HepG2 (cell line): ENCODE measurements around the gene IL15RA. TPM values are rescaled to one million over a fixed set of nuclear protein-coding genes. Genes with fewer than 3 reads are reported as not detected.

Experiments
- CENPBD1 ChIP-seq: sonication (generic); formaldehyde crosslinking; IDR thresholded peaks from 2 replicates; pipeline ENCODE4 v1.8.0; 2022; ENCODE audit warnings: missing genetic modification reagents, low read depth, mild to moderate bottlenecking, borderline replicate concordance
- DR1 ChIP-seq: sonication (generic); formaldehyde crosslinking; IDR thresholded peaks from 2 replicates; pipeline ENCODE4 v1.8.0; 2021; ENCODE audit warnings: mild to moderate bottlenecking, missing genetic modification reagents, inconsistent platforms
- EED ChIP-seq: sonication (generic); formaldehyde crosslinking; IDR thresholded peaks from 2 replicates; pipeline ENCODE4 v1.5.0; 2020; ENCODE audit warnings: mild to moderate bottlenecking, missing genetic modification reagents
- GATAD2A ChIP-seq: IDR thresholded peaks from 2 replicates; pipeline ENCODE4 v1.6.1; 2016
- JUN ChIP-seq: sonication (generic); formaldehyde crosslinking; IDR thresholded peaks from 2 replicates; pipeline ENCODE4 v1.4.0; 2020; ENCODE audit warnings: mild to moderate bottlenecking, missing genetic modification reagents
- JUND ChIP-seq: sonication (generic); formaldehyde crosslinking; IDR thresholded peaks from 2 replicates; pipeline ENCODE4 v1.8.0; 2022; ENCODE audit warnings: mild to moderate bottlenecking, missing genetic modification reagents
- KDM3A ChIP-seq: IDR thresholded peaks from 2 replicates; pipeline ENCODE4 v1.6.1; 2018; ENCODE audit warnings: low read depth, missing compliant biosample characterization
- KLF12 ChIP-seq: sonication (generic); formaldehyde crosslinking; IDR thresholded peaks from 2 replicates; pipeline ENCODE4 v1.4.0; 2020; ENCODE audit warnings: missing genetic modification reagents, borderline replicate concordance
- PHF20 ChIP-seq: sonication (generic); formaldehyde crosslinking; IDR thresholded peaks from 2 replicates; pipeline ENCODE4 v1.5.0; 2020; ENCODE audit warnings: mild to moderate bottlenecking, missing genetic modification reagents
- PITX1 ChIP-seq: sonication (generic); formaldehyde crosslinking; IDR thresholded peaks from 2 replicates; pipeline ENCODE4 v1.5.1; 2020; ENCODE audit warnings: mild to moderate bottlenecking, missing genetic modification reagents
- RBM39 ChIP-seq: fragments of 200-400 bp; formaldehyde crosslinking; IDR thresholded peaks from one replicate; pipeline ENCODE4 v1.6.1; 2018; ENCODE audit warnings: antibody characterized with exemption, mild to moderate bottlenecking, low read depth, low read length; ENCODE audit not compliant: poor library complexity, severe bottlenecking
- REXO4 ChIP-seq: sonication (generic); formaldehyde crosslinking; IDR thresholded peaks from 2 replicates; pipeline ENCODE4 v1.8.0; 2022; ENCODE audit warnings: missing genetic modification reagents, mild to moderate bottlenecking, borderline replicate concordance
- SMAD3 ChIP-seq: sonication (generic); formaldehyde crosslinking; IDR thresholded peaks from 2 replicates; pipeline ENCODE4 v1.4.0; 2020; ENCODE audit warnings: missing genetic modification reagents
- ZEB1 ChIP-seq: IDR thresholded peaks from 2 replicates; pipeline ENCODE4 v1.6.1; 2012; ENCODE audit warnings: mild to moderate bottlenecking, low read depth, inconsistent platforms; ENCODE audit not compliant: insufficient replicate concordance
- ZKSCAN1 ChIP-seq: fragments of 150-350 bp; IDR thresholded peaks from 2 replicates; pipeline ENCODE4 v1.6.1; 2014; ENCODE audit warnings: low read length
- ZNF234 ChIP-seq: sonication (generic); formaldehyde crosslinking; conservative IDR thresholded peaks from 2 replicates; pipeline ENCODE4 v1.5.1; 2020; ENCODE audit warnings: mild to moderate bottlenecking, missing genetic modification reagents
- ZNF274 ChIP-seq: sonication (generic); formaldehyde crosslinking; IDR thresholded peaks from 2 replicates; pipeline ENCODE4 v1.5.1; 2020; ENCODE audit warnings: mild to moderate bottlenecking, missing genetic modification reagents
- ZNF407 ChIP-seq: sonication (generic); formaldehyde crosslinking; IDR thresholded peaks from one replicate; pipeline ENCODE4 v1.5.1; 2020; ENCODE audit warnings: mild to moderate bottlenecking, missing genetic modification reagents; ENCODE audit errors: not compliant biosample characterization
- ZSCAN9 ChIP-seq: IDR thresholded peaks from 2 replicates; pipeline ENCODE4 v1.6.1; 2016; ENCODE audit warnings: borderline replicate concordance
- polyA plus RNA-seq, 8 experiments: library from polyadenylated mRNA; depleted of rRNA in 3 of 8; stranded (reverse) in 7 of 8; unstranded in 1 of 8; fragments of >200 nt; fragmentation: Illumina TruSeq in 4 of 8; extraction: Trizol in 4 of 8; gene quantifications; 2 replicates each; pipeline versions ENCODE4 v1.2.1 to v1.2.3, GENCODE V29; 2011 to 2016; ENCODE audit warnings: low read depth in 4 of 8, missing spikeins in 1 of 8, mixed read lengths in 1 of 8; ENCODE audit not compliant: insufficient read depth in 1 of 8
- total RNA-seq, 5 experiments: library from RNA; depleted of rRNA; stranded (reverse); fragments of >200 nt; fragmentation: Illumina TruSeq; extraction: Trizol; gene quantifications; 2 replicates each; pipeline ENCODE4 v1.2.3, GENCODE V29; 2016; ENCODE audit warnings: low read depth in 1 of 5
- TF ChIP-seq, protein P1 (sequence below): sonication (generic); formaldehyde crosslinking; IDR thresholded peaks from 2 replicates; pipeline ENCODE4 v1.5.0; 2020; ENCODE audit warnings: mild to moderate bottlenecking, missing genetic modification reagents

Gene IL15RA
- total and polyA plus RNA-seq, 2 of the 13 experiments (the other 11 are each of a cell fraction or from before 2014, with no cell fraction given), result 0.53 to 0.77 TPM

GRCh38 chr10:5968681-5969453, 8.5 kb downstream of the IL15RA start (continued):
- no peak for TF ChIP-seq CENPBD1 (CRISPR knock-in tag)
- no peak for TF ChIP-seq PHF20 (CRISPR knock-in tag)
- peak; percentile 61; the same call in 1 of the 2 replicates for TF ChIP-seq ZKSCAN1
- TF ChIP-seq KLF12 (CRISPR knock-in tag), result 0 out of 2 replicates have a peak, but pooled peaks have one; percentile 35
- TF ChIP-seq ZSCAN9, result no peak
- peak; percentile 52 for TF ChIP-seq ZNF407
- TF ChIP-seq DR1 (CRISPR knock-in tag), result no peak
- no peak for TF ChIP-seq ZEB1
- peak; percentile 73; the same call in 1 of the 2 replicates for TF ChIP-seq ZNF274 (CRISPR knock-in tag)
- TF ChIP-seq KDM3A (CRISPR knock-in tag), result peak; percentile 45; the same call in 1 of the 2 replicates
- peak; percentile 91 for TF ChIP-seq SMAD3
- TF ChIP-seq, protein P1, sequence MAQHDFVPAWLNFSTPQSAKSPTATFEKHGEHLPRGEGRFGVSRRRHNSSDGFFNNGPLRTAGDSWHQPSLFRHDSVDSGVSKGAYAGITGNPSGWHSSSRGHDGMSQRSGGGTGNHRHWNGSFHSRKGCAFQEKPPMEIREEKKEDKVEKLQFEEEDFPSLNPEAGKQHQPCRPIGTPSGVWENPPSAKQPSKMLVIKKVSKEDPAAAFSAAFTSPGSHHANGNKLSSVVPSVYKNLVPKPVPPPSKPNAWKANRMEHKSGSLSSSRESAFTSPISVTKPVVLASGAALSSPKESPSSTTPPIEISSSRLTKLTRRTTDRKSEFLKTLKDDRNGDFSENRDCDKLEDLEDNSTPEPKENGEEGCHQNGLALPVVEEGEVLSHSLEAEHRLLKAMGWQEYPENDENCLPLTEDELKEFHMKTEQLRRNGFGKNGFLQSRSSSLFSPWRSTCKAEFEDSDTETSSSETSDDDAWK (CRISPR knock-in tag), result no peak
- no peak for TF ChIP-seq RBM39
- peak; percentile 100 for TF ChIP-seq JUND (CRISPR knock-in tag)
- TF ChIP-seq GATAD2A (CRISPR knock-in tag), result peak; percentile 100
- TF ChIP-seq JUN (CRISPR knock-in tag), result peak; percentile 94
- TF ChIP-seq EED (CRISPR knock-in tag), result no peak
- no peak for TF ChIP-seq REXO4 (CRISPR knock-in tag)
- TF ChIP-seq ZNF234, result no peak
- peak; percentile 92; the same call in 1 of the 2 replicates for TF ChIP-seq PITX1 (CRISPR knock-in tag)
